Astrocyte (in vitro differentiated cells and primary cell): Measurements from ENCODE around the gene ARCN1. TPM values are rescaled to one million over a fixed set of nuclear protein-coding genes. Genes with fewer than 3 reads are reported as not detected.

Source experiments
- DNase-seq: peaks from one replicate; pipeline ENCODE4 v3.0.0-alpha.2; 2010; ENCODE audit warnings: low read depth
- FAIRE-seq: peaks from 2 replicates; lab custom pipeline; 2011; peaks lifted over from hg19 to GRCh38; lab: Jason Lieb, UNC
- H2AFZ ChIP-seq: 2 replicates; pipeline ENCODE4 v1.6.0; 2012; ENCODE audit warnings: low read depth, low read length, inconsistent platforms
- H3K27ac ChIP-seq: 2 replicates; pipeline ENCODE4 v1.5.1; 2011; ENCODE audit warnings: low read depth, low read length, inconsistent platforms
- H3K27me3 ChIP-seq: 2 replicates; pipeline ENCODE4 v1.6.0; 2011; ENCODE audit warnings: low read length, inconsistent platforms; ENCODE audit not compliant: insufficient read depth
- H3K36me3 ChIP-seq: 2 replicates; pipeline ENCODE4 v1.5.1; 2011; ENCODE audit warnings: low read length, inconsistent platforms; ENCODE audit not compliant: insufficient read depth
- H3K4me1 ChIP-seq: 2 replicates; pipeline ENCODE4 v1.5.1; 2011; ENCODE audit warnings: low read length, inconsistent platforms; ENCODE audit not compliant: insufficient read depth
- H3K4me2 ChIP-seq: 2 replicates; pipeline ENCODE4 v1.6.0; 2012; ENCODE audit warnings: low read length, inconsistent platforms
- H3K4me3 ChIP-seq: 2 replicates; pipeline ENCODE4 v1.5.1; 2011; ENCODE audit warnings: low read depth, mild to moderate bottlenecking, low read length, inconsistent platforms; ENCODE audit not compliant: insufficient read depth
- H3K79me2 ChIP-seq: 2 replicates; pipeline ENCODE4 v1.6.0; 2012; ENCODE audit warnings: mild to moderate bottlenecking, low read length, inconsistent platforms; ENCODE audit not compliant: insufficient read depth
- H3K9ac ChIP-seq: 2 replicates; pipeline ENCODE4 v1.6.0; 2012; ENCODE audit warnings: mild to moderate bottlenecking, low read length, inconsistent platforms
- H3K9me3 ChIP-seq: 2 replicates; pipeline ENCODE4 v1.5.1; 2012; ENCODE audit warnings: low read depth, mild to moderate bottlenecking, low read length, inconsistent platforms; ENCODE audit not compliant: insufficient read depth
- H4K20me1 ChIP-seq: 2 replicates; pipeline ENCODE4 v1.6.0; 2012; ENCODE audit warnings: low read length, inconsistent platforms; ENCODE audit not compliant: insufficient read depth
- H3K27ac Mint-ChIP-seq: one replicate; pipeline ENCODE4 v1.8.0; 2021; ENCODE audit warnings: mild to moderate bottlenecking, mixed read lengths; ENCODE audit not compliant: unreplicated experiment
- H3K27me3 Mint-ChIP-seq: one replicate; pipeline ENCODE4 v1.8.0; 2021; ENCODE audit warnings: low read depth, mixed read lengths; ENCODE audit not compliant: unreplicated experiment
- H3K36me3 Mint-ChIP-seq: one replicate; pipeline ENCODE4 v1.8.0; 2021; ENCODE audit warnings: low read depth, mixed read lengths; ENCODE audit not compliant: unreplicated experiment
- H3K4me1 Mint-ChIP-seq: one replicate; pipeline ENCODE4 v1.8.0; 2021; ENCODE audit warnings: low read depth, mixed read lengths; ENCODE audit not compliant: unreplicated experiment
- H3K4me3 Mint-ChIP-seq: one replicate; pipeline ENCODE4 v1.8.0; 2021; ENCODE audit warnings: mild to moderate bottlenecking, moderate library complexity, mixed read lengths; ENCODE audit not compliant: unreplicated experiment
- H3K9me3 Mint-ChIP-seq: one replicate; pipeline ENCODE4 v1.8.0; 2021; ENCODE audit warnings: mild to moderate bottlenecking, mixed read lengths; ENCODE audit not compliant: unreplicated experiment
- EZH2 ChIP-seq: IDR thresholded peaks from 2 replicates; pipeline ENCODE4 v1.6.1; 2012; ENCODE audit warnings: mild to moderate bottlenecking, low read length, inconsistent platforms; ENCODE audit not compliant: insufficient read depth
- total RNA-seq: library from RNA; stranded (reverse); gene quantifications from 2 replicates; pipeline ENCODE4 v1.2.1, GENCODE V29; 2021
- TF ChIP-seq, protein P1 (sequence below): IDR thresholded peaks from 2 replicates; pipeline ENCODE4 v1.5.1; 2011; ENCODE audit warnings: low read depth, mild to moderate bottlenecking, inconsistent platforms, low read length, moderate library complexity; ENCODE audit not compliant: insufficient read depth

Gene ARCN1
- total RNA-seq, 1 donor from 2014 or later: 255 TPM

DNA sequence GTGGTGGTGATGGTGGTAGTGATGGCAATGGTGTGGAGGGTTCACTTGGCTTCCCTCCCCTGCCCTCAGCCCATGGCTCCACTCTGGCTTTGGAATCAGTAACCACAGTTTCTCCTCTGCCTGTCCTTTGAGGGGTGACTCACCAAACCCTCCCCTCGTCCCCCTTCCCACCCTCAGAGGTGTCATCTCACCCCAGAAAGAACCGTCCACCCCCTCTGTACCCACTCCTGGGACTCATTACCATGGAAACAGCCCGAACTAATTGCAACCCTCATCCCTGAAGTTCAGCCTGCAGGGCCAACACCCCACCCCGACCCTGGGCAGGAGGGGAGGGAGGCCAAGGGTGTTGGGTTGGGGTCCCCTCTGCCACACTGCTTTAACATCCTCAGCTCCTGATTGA is 61.8 kb downstream of the ARCN1 start:
- TF ChIP-seq, protein P1, sequence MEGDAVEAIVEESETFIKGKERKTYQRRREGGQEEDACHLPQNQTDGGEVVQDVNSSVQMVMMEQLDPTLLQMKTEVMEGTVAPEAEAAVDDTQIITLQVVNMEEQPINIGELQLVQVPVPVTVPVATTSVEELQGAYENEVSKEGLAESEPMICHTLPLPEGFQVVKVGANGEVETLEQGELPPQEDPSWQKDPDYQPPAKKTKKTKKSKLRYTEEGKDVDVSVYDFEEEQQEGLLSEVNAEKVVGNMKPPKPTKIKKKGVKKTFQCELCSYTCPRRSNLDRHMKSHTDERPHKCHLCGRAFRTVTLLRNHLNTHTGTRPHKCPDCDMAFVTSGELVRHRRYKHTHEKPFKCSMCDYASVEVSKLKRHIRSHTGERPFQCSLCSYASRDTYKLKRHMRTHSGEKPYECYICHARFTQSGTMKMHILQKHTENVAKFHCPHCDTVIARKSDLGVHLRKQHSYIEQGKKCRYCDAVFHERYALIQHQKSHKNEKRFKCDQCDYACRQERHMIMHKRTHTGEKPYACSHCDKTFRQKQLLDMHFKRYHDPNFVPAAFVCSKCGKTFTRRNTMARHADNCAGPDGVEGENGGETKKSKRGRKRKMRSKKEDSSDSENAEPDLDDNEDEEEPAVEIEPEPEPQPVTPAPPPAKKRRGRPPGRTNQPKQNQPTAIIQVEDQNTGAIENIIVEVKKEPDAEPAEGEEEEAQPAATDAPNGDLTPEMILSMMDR: no peak
- no peak for TF ChIP-seq EZH2
- no peaks in the 10 kb centered on the region for H3K27me3 Mint-ChIP-seq
- peak; percentile 41 for DNase-seq
- H3K9me3 Mint-ChIP-seq: no peaks in the 10 kb centered on the region
- Histone ChIP-seq H3K9ac (peak overlapping the region; percentile 56), H3K4me1 (peaks cover 28% of the 10 kb centered on the region), H3K9me3 (no peaks in the 10 kb centered on the region), H4K20me1 (peaks cover 99% of the 10 kb centered on the region), H3K27me3 (no peaks in the 10 kb centered on the region), H3K79me2 (peaks cover 82% of the 10 kb centered on the region), H3K4me2 (peak overlapping the region; percentile 52), H3K36me3 (peaks cover 61% of the 10 kb centered on the region), H2AFZ (no peak overlapping the region), H3K4me3 (no peak overlapping the region), H3K27ac (peak overlapping the region; percentile 36)
- peaks cover 37% of the 10 kb centered on the region for H3K36me3 Mint-ChIP-seq
- H3K27ac Mint-ChIP-seq: peak overlapping the region; percentile 12
- peak; percentile 39 for FAIRE-seq
- peak overlapping the region; percentile 54 for H3K4me3 Mint-ChIP-seq
- H3K4me1 Mint-ChIP-seq: peaks cover 41% of the 10 kb centered on the region

DNA sequence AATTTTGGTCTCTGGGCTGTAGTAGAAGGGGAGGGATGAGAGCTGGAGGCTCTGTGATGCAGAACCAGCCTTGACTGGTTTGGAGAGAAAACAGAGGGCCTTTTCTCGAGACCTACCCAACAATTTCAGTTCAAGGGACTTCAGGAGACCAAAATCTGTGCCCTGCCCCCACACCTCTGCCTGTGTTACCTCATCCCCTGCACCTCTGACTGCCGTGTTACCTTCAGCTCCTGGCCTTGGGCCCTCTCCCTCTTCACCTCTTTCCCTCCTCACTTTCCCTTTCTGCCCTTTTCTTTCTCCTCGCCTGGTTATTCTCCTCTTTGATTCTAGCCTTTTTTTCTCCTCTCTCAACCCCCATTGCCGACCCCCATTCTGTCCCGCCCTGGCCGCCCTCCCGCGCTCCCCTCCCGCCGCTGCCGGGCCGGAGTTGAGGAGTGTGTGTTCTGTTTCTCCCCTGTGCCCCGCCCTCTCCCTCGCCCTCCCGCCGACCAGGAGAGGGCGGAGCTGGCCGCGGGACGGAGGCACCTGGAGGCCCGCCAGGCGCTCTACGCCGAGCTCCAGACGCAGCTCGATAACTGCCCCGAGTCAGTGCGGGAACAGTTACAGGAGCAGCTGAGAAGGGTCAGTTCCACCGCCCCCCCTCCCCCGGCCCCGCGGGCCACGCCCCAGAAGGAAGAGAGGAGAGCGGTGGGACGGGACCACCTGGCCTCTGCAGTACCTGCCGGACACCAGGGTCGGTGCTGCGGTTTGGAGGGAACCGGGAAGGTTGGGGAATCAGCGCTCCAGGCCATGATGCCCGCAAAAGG is 62.4 kb downstream of the ARCN1 start:
- H3K27ac ChIP-seq: peak overlapping the region; percentile 36
- no peak overlapping the region for H2AFZ ChIP-seq
- FAIRE-seq (no peak), DNase-seq (peak; percentile 44)
- H3K36me3 ChIP-seq: peaks cover 62% of the 10 kb centered on the region
- H3K27me3 ChIP-seq: no peaks in the 10 kb centered on the region
- H3K9ac ChIP-seq: peak overlapping the region; percentile 56
- TF ChIP-seq, protein P1: no peak
- no peak for TF ChIP-seq EZH2
- Mint-ChIP-seq H3K27me3 (no peaks in the 10 kb centered on the region), H3K27ac (peak overlapping the region; percentile 89), H3K4me3 (peak overlapping the region; percentile 75), H3K9me3 (no peaks in the 10 kb centered on the region), H3K36me3 (peaks cover 38% of the 10 kb centered on the region), H3K4me1 (peaks cover 39% of the 10 kb centered on the region)
- peaks cover 80% of the 10 kb centered on the region for H3K79me2 ChIP-seq
- peaks cover 96% of the 10 kb centered on the region for H4K20me1 ChIP-seq
- H3K4me2 ChIP-seq: peak overlapping the region; percentile 52
- H3K9me3 ChIP-seq: no peaks in the 10 kb centered on the region
- H3K4me1 ChIP-seq: peaks cover 26% of the 10 kb centered on the region
- no peak overlapping the region for H3K4me3 ChIP-seq

DNA sequence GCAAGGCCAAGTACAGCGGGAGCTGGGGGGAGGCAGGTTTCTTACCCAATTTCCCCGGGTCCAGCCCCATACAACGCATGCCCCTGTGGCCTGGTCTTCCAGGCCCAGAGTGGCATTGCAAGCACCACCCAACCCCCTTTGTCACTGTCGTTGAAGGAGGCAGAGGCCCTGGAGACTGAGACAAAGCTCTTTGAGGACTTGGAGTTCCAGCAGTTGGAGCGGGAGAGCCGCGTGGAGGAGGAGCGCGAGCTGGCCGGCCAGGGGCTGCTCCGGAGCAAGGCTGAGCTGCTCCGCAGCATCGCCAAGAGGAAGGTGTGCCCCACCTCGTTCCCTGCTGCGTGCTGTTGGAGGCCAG is 63.0 kb downstream of the ARCN1 start:
- no peak overlapping the region for H3K9ac ChIP-seq
- Mint-ChIP-seq H3K27ac (peak overlapping the region; percentile 5), H3K9me3 (no peaks in the 10 kb centered on the region), H3K4me1 (peaks cover 36% of the 10 kb centered on the region), H3K36me3 (peaks cover 38% of the 10 kb centered on the region), H3K27me3 (no peaks in the 10 kb centered on the region), H3K4me3 (peak overlapping the region; percentile 31)
- FAIRE-seq (no peak), DNase-seq (no peak)
- peaks cover 26% of the 10 kb centered on the region for H3K4me1 ChIP-seq
- no peak overlapping the region for H3K27ac ChIP-seq
- TF ChIP-seq EZH2: no peak
- TF ChIP-seq, protein P1: no peak
- peak overlapping the region; percentile 52 for H3K4me2 ChIP-seq
- peaks cover 59% of the 10 kb centered on the region for H3K36me3 ChIP-seq
- H3K4me3 ChIP-seq: no peak overlapping the region
- peaks cover 80% of the 10 kb centered on the region for H3K79me2 ChIP-seq
- no peaks in the 10 kb centered on the region for H3K9me3 ChIP-seq
- H4K20me1 ChIP-seq: peaks cover 96% of the 10 kb centered on the region
- H3K27me3 ChIP-seq: no peaks in the 10 kb centered on the region
- H2AFZ ChIP-seq: no peak overlapping the region
